Left ventricle myocardium inferior (tissue), 1 donor: ENCODE results near the gene ATOH1. TPM values are rescaled to one million over a fixed set of nuclear protein-coding genes. Genes with fewer than 3 reads are reported as not detected.

ENCODE experiments used
- DNase-seq: peaks from one replicate; pipeline ENCODE4 v3.0.0-alpha.2; 2020
- H3K27ac ChIP-seq: fragments of 200-600 bp; replicated peaks from 2 replicates; pipeline ENCODE4 v1.8.0; 2021
- H3K27me3 ChIP-seq: fragments of 200-600 bp; 2 replicates; pipeline ENCODE4 v1.8.0; 2021; ENCODE audit warnings: low read depth
- H3K36me3 ChIP-seq: fragments of 200-600 bp; 2 replicates; pipeline ENCODE4 v1.8.0; 2021
- H3K4me1 ChIP-seq: fragments of 200-600 bp; 2 replicates; pipeline ENCODE4 v1.8.0; 2021
- H3K4me3 ChIP-seq: fragments of 200-600 bp; 2 replicates; pipeline ENCODE4 v1.8.0; 2021; ENCODE audit warnings: mild to moderate bottlenecking, moderate library complexity
- H3K9me3 ChIP-seq: fragments of 200-600 bp; replicated peaks from 2 replicates; pipeline ENCODE4 v1.8.0; 2021
- CTCF ChIP-seq: fragments of 200-600 bp; IDR thresholded peaks from 2 replicates; pipeline ENCODE4 v1.8.0; 2021; ENCODE audit warnings: antibody characterized with exemption, mild to moderate bottlenecking, borderline replicate concordance
- intact Hi-C: fragments of 100-400 bp; cut with micrococcal nuclease; formaldehyde crosslinking; loops from one replicate; pipeline ENCODE4 v1.11.0; 2022
- total RNA-seq: library from RNA; stranded (reverse); fragmentation: NEBNext Ultra II Directional; extraction: Animal tissue kit (Norgen Biotek cat#: 25700); gene quantifications from one replicate; pipeline ENCODE4 v1.2.1, GENCODE V29; 2021
- donor health status: DM: no; HTN: yes; CAD: no; lungs with severe emphysema.

The ATOH1 gene
- total RNA-seq, 1 donor from 2014 or later: not detected

GRCh38 chr4:93878566-93878965, 50.0 kb downstream of the ATOH1 start:
- no peaks in the 10 kb centered on the region for H3K36me3 ChIP-seq
- intact Hi-C loops: no loop called here
- TF ChIP-seq CTCF: no peak

GRCh38 chr4:93879919-93880318, 51.4 kb downstream of the ATOH1 start:
- TF ChIP-seq CTCF: no peak
- Histone ChIP-seq H3K27ac (no peak overlapping the region), H3K27me3 (no peaks in the 10 kb centered on the region), H3K4me3 (no peak overlapping the region), H3K36me3 (no peaks in the 10 kb centered on the region), H3K4me1 (no peaks in the 10 kb centered on the region), H3K9me3 (no peaks in the 10 kb centered on the region)
- DNase-seq: no peak
- intact Hi-C loops: no loop called here

More at GRCh38 chr4:93878566-93878965, 50.0 kb downstream of the ATOH1 start:
- Histone ChIP-seq H3K4me1 (no peaks in the 10 kb centered on the region), H3K9me3 (no peaks in the 10 kb centered on the region), H3K4me3 (no peak overlapping the region), H3K27ac (no peak overlapping the region), H3K27me3 (no peaks in the 10 kb centered on the region)
- DNase-seq: no peak
